Putamen (tissue), 1 donor: ENCODE data around the gene ATF1.
"Not testable (repeated sequence)": the region's sequence is repeated elsewhere in the genome, so short reads cannot be mapped to it uniquely, and the experiment has no call there.

Source experiments
- DNase-seq: peaks from one replicate; pipeline ENCODE4 v3.0.0-alpha.2; 2016; ENCODE audit warnings: low spot score

Gene ATF1

GRCh38 chr12:50862316-50862715 lies 98.4 kb downstream of the ATF1 start:
- DNase-seq: no peak

DNA sequence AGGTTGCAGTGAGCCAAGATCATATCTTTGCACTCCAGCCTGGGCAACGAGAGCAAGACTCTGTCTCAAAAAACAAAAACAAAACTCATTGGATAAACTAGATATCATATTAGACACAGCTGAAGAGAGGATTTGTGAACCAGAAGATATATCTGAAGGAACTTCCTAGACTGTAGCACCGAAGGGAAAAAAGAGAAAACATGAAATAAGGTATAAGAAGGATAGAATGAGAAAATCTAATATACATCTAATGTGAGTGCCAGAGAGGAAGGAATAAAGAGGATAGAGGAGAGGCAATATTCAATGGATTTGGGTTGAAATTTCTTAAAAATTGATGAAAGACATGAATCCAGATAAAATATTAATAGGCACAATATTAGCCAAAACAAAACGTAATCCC lies 101.4 kb downstream of the ATF1 start:
- DNase-seq: no peak

DNA sequence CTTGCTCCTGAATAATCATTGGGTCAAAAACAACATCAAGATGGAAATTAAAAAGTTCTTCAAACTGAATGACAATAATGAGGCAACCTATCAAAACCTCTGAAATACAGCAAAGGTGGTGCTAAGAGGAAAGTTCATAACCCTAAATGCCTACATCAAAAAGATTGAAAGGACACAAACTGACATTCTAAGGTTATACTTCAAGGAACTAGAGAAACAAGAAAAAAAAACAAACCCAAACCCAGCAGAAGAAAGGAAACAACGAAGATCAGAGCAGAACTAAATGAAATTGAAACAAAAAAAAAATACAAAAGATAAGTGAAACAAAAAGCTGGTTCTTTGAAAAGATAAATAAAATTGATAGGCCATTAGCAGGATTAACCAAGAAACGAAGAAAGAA lies 105.0 kb downstream of the ATF1 start:
- DNase-seq: not testable (repeated sequence)
